SK-N-SH (cell line): ENCODE results near the gene NOB1. TPM values are rescaled to one million over a fixed set of nuclear protein-coding genes. Genes with fewer than 3 reads are reported as not detected.

Experiments
- polyA plus RNA-seq, 3 experiments: library from polyadenylated mRNA; depleted of rRNA; stranded (reverse); fragments of >200 nt; gene quantifications; 2 replicates each; pipeline ENCODE4 v1.2.3, GENCODE V29; 2012
- small RNA-seq, 7 experiments: library from RNA; depleted of rRNA; stranded (forward); fragments of <200 nt; gene quantifications; one replicate each; pipeline ENCODE3, GENCODE V24; 2012

NOB1 gene
- polyA plus RNA-seq, 1 of the 3 experiments (the other 2 are of a cell fraction) = 86.3 TPM

Small RNA genes lying within 50 kb of the gene (small RNA-seq; reads per million reads assigned to genes)
- 0 reads per million in 7 experiments for gene RF00091

Other genes starting within 250 kb of the NOB1 start
- gene NFAT5, start 189.0 kb downstream of the NOB1 start, polyA plus RNA-seq (2012; rRNA removed) = 7.2 and 11.0 TPM in 2 replicates
- gene NQO1, start 28.4 kb downstream of the NOB1 start, polyA plus RNA-seq (2012; rRNA removed) = 152 and 162 TPM in 2 replicates
- 9.2 and 13.3 TPM in 2 replicates for gene WWP2, start 7.4 kb upstream of the NOB1 start, polyA plus RNA-seq (2012; rRNA removed)
- 0.15 and 0.20 TPM in 2 replicates for gene CLEC18A, start 196.4 kb upstream of the NOB1 start, polyA plus RNA-seq (2012; rRNA removed)